Subcutaneous adipose tissue (tissue), 4 donors: ENCODE data around the gene EIF3D. TPM values are rescaled to one million over a fixed set of nuclear protein-coding genes. Genes with fewer than 3 reads are reported as not detected.

ENCODE experiments used
- CTCF ChIP-seq: fragments of 450-650 bp; IDR thresholded peaks from one replicate; pipeline ENCODE4 v1.5.1; 2016; ENCODE audit warnings: low read depth, mild to moderate bottlenecking, control low read depth, antibody characterized with exemption, moderate library complexity
- total RNA-seq, 4 donors: library from RNA; depleted of rRNA; stranded (reverse); fragments of >200 nt; gene quantifications; one replicate each; pipeline ENCODE4 v1.1.0, GENCODE V29; 2016

EIF3D gene
- total RNA-seq, 4 donors from 2014 or later, result 218 to 260 (median 252) TPM

- TF ChIP-seq CTCF, result no peak
These were observed 16.0 kb downstream of the EIF3D start for GRCh38 chr22:36512991-36513390.

DNA sequence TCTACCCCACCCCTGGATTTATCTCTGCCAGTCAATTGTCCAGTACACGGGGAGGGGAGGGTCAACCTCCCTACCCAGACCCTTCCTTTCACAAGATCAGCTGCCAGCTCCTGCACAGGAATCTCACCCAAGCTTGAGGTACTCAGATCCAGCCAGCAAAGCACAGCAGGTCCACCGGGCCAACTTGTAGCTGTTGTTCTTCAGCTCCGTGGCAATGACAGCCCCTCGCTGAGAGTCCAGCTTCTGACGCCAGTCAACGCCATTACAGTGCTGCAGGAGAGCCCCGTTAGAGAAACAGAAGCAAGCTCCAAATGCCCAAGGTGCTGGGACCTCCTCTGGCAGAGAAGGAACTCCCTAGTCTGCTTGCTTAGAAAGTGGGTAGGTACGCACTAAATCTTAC lies 16.6 kb downstream of the EIF3D start:
- no peak for TF ChIP-seq CTCF

GRCh38 chr22:36510966-36511881 lies 17.7 kb downstream of the EIF3D start:
- TF ChIP-seq CTCF, result no peak

DNA sequence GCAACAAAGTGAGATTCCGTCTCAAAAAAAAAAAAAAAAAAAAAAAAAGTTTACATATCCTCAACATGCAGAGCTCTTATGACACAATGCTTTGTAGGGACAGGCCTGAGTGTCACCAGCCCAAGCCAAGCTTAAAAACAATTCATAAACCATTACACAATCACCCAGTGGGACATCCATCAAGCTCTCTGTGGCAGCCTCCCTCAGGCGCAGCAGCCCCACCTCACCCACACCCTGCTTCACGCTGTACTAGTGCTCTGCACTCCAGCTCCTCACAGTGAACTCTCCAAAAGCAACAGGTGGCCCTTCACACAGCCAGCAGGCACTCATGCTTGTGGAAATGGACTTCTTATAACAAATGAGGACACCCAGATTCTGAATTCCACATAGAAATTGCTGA lies 18.6 kb downstream of the EIF3D start:
- no peak for TF ChIP-seq CTCF

GRCh38 chr22:36507518-36508010 lies 21.4 kb downstream of the EIF3D start:
- TF ChIP-seq CTCF, result no peak

DNA sequence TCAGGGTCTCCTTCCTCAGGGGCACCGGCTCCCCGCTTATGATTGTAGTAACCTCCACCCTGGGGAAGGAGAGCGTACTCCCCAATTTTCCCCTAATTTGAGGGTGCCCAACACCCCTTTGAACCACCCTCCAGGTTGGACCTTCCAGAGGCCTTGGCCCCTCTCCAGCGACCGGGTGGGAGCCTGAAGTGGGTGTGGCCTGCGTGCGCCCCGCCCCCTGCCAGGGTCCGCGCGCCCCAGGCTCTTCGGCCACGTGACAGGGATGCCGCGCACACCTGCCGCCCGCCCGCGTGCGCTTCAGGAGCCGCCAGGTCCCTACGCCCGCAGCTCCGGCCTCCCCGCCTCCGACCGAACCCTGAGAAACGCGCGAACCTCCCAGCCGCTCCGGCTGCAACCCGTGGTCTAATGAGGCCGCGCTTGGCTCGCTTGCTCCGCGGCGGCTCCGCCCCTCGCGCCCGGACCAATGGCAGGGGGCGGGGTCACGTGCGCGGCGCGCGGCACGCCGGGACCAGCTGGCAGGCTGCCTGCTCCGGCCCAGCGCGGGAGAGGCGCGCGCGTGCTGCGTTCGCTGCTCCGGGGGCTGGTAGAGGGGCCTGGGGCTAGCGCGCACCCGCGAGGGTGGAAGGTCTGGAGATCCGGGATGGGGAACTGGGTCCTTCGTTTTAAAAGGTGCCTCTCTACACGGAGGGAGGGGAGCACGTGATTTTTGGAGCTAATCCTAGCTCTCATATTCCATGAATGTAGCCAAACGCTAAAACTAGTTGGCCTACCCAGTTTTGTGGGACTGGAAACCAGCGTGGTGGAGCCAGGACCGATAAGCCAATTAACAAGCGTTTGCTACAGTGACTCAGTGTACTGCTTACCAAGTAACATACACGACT lies 22.1 kb downstream of the EIF3D start, which contains the start of gene FOXRED2:
TSS of gene FOXRED2 (minus strand) at position 404 of the 881 bp plus-strand sequence. CDS start 618 bp downstream, outside the sequence.
- no peak for TF ChIP-seq CTCF
